GM18519 (cell line): ENCODE data around the gene LRRC8E.
"Not testable (repeated sequence)": the region's sequence is repeated elsewhere in the genome, so short reads cannot be mapped to it uniquely, and the experiment has no call there.

Experiments
- ATAC-seq: cut with Tn5 transposase; IDR thresholded peaks from one replicate; pipeline ENCODE4 v1.9.1; 2021; ENCODE audit warnings: mild to moderate bottlenecking, moderate library complexity; ENCODE audit not compliant: unreplicated experiment, low FRiP score

LRRC8E gene

DNA sequence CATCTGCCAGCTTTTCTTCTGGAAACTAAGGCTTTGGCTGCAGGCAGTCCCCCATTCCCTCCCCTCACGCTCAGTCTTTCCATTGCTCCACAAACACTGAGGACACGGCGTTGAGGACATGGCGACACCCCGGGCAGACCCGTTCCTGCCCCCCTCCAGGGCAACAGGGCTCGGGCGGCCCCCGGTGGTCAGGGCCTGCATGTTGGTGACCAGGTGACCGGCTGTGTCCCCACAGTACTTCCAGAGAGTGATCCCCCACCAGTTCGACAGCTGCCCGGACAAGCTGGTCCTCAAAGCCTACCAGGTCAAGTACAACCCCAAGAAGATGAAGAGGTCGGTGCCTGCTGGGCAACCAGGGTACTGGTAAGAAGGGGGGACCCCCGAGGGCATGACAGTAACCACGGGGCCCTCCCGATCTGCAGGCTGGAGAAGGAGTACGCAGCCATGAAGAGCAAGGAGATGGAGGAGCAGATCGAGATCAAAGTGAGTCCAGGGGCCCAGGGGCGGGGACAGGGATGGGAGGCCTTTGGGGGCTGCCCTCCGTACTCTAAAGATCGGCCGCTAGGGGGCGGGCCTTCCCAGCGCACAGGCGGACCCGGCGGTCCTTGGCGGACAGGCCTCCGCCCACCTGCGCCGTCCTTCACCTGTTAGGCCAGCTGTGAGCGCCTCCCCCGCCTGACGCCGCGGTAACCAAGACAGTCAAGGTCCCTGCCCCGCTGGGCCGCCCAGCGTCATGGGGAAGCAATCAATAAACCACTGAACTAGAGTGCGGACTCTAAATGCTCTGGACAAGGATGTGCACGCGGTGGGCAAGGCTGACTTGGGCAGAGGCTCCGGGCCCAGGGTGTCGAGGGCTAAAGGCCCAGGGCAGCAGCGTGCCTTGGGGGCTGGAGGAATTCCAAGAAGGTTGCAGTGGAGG, 35.2 kb upstream of the LRRC8E start:
- no peak for ATAC-seq

GRCh38 chr19:7853770-7854128, 34.6 kb upstream of the LRRC8E start:
- no peak for ATAC-seq

GRCh38 chr19:7855426-7856108, 32.7 kb upstream of the LRRC8E start:
- ATAC-seq: no peak

DNA sequence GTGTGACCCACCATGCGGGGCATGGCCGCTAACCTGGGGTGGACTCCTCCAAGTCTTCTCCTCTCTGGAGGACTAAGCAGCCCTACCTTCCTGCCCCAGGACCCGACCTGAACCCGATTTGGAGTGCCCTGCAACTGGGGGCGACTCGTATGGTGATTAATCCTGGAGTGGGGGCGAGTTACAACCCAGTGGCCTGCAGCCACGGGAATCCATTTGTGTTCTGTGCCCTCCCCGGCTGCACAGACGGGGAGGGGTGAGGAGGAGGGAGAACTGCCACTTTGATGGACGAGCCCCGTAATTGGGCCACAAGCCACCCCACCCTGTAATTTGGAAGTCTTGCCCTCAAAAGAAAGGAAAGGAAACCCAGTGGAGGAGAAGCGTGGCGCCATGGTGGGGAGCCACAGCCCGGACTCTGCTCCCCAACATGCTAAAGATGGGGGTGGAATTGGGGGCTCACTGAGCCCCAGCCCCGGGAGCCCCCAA, 32.2 kb upstream of the LRRC8E start:
- ATAC-seq: no peak

- ATAC-seq: no peak
These were observed 31.3 kb upstream of the LRRC8E start for GRCh38 chr19:7856679-7857663.

- no peak for ATAC-seq
These were observed 30.6 kb upstream of the LRRC8E start for GRCh38 chr19:7857727-7858108.

GRCh38 chr19:7858109-7858770, 30.1 kb upstream of the LRRC8E start:
- no peak for ATAC-seq

DNA sequence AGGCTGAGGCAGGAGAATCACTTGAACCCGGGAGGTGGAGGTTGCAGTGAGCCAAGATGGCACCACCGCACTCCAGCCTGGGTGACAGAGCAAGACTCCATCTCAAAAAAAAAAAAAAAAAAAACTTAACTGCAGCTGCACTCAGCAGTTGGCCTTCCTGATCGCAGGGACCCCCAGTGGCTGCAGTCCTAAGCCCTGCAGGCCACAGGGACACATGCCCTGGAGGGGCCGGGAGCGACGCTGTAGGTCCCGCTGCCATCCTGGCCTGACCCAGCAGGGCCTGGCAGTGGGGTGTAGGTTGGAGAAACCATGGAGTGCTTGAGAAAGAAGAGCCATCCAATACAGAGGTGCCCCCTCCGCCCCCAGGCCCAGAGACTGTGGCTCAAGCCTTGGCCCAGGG, 29.2 kb upstream of the LRRC8E start:
- ATAC-seq: not testable (repeated sequence)

DNA sequence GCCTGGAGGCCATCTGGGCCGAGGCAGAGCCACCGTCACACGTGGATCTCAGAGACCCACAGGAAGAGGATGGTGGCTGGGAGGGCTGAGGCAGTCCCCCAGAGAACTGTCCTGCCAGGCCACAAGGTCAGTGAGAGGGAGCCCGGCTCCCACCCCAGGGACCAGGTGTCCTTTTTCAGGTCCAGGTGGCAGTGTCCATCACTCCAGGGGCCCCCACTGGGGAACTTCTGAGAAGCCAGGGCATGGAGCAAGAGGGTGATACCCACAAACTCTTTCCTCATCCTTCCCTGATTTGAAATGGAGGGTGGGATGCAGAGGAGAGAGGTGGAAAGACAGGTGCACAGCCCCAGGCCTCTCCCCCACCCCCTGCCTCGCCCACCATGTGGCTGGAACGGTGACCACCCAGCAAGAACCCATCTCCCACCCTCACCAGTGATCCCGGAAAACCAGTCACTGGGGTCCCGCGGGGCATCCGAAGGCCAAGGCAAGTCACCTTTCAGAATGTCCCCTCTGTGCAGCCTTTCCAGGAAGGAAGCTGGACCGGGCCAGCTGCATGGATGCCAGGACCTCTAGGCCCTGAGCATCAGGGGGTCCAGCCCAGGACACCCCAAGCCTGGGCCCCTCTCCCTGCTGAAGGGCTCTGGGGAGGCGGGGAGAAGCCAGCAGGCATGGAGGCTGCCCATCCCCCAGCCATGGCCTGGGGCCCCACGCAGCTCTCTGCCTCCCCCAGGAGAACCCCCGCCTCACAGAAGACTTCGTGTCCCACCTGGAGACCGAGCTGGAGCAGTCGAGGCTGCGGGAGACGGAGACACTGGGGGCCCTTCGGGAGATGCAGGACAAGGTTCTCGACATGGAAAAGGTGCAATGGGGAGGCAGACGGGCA, 28.2 kb upstream of the LRRC8E start:
- ATAC-seq: no peak

DNA sequence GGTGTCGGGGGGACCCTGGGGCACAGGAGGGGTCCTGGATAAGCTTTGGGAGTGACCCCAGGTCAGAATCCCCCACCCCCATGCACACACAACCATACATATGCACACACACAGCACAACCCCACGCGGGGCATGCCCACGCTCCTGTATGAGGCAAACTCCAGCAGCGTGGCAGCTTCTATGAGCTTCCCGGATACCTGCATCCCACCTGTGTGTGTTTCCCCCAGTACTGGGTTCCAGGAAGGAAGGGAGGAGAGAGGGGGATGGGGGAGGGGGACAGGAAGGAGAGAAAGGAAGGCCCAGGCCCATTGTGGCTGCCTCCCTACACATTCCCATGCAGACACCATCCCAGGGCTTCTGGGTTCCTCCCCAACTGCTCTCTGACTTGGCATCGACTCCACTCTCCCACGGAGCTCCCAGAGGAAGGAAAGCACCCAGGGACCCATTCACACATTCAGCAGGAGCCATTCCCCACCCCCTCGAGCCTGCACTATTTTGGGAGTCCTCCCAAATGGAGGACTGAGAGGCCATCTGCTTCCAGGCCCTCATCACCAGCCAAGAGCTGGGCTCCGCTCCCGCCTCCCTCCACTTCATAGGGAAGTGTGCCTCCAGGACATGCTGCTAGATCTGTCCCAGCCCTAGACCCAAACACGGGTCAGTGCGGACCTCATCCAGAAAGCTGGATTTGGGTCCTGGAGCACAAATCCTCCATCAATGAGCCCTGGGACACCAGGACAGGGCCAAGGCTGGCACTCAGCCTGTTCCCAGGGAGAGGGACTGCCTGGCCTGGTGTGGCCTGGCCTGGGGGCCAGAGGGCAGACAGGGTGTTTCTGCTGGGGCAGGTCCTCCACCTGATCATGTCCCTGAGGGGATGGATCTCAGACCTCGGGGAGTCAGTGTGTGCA, 27.3 kb upstream of the LRRC8E start:
- no peak for ATAC-seq

DNA sequence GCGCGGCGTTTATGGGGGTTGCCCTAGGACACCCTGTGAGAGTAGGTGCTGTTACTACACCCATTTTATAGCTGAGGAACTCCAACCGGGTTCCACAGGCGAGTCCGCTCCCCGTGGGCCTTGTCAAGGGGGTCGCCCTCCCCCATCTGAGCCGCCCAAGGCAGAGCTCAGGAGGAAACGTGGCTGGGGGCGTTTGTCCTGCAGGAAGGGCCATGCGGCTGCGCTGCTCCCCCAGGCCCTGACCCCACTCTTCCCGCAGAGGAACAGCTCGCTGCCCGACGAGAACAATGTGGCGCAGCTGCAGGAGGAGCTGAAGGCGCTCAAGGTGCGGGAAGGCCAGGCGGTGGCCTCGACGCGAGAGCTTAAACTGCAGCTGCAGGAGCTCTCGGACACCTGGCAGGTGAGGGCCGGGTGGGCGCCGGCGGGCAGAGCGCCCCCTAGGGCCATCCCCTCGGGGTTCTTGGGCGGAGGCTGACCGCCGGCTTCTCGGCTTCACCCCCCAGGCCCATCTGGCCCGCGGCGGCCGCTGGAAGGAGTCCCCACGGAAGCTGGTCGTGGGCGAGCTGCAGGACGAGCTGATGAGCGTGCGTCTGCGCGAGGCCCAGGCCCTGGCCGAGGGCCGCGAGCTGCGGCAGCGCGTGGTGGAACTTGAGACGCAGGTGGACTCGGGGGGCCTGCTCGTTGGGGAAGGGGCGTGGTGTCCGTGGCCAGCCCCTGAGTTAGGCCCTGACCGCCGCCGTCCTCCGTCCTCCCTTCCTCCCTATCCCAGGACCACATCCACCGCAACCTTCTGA, 26.5 kb upstream of the LRRC8E start:
- ATAC-seq: no peak

DNA sequence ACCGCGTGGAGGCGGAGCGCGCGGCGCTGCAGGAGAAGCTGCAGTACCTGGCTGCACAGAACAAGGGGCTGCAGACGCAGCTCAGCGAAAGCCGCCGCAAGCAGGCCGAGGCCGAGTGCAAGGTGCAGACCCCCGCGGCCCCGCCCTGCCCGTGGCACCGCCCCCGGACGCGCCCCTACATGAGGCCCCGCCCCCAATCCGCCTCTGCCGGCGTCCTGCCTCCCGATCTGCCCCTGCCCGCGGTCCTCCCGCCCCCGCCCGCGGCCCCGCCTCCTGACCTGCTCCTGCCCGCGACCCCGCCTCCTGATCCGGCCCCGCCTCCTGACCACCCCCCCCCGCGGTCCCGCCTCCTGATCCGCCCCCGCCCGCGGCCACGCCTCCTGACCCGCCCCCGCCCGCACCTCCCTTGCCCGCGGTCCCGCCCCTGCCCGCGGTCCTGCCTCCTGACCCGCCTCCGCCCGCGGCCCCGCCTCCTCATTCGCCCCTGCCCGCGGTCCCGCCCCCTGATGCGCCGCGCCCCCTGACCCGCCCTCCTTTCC, 25.8 kb upstream of the LRRC8E start:
- ATAC-seq: no peak

- ATAC-seq: no peak
These were observed 24.9 kb upstream of the LRRC8E start for GRCh38 chr19:7863157-7863970.

DNA sequence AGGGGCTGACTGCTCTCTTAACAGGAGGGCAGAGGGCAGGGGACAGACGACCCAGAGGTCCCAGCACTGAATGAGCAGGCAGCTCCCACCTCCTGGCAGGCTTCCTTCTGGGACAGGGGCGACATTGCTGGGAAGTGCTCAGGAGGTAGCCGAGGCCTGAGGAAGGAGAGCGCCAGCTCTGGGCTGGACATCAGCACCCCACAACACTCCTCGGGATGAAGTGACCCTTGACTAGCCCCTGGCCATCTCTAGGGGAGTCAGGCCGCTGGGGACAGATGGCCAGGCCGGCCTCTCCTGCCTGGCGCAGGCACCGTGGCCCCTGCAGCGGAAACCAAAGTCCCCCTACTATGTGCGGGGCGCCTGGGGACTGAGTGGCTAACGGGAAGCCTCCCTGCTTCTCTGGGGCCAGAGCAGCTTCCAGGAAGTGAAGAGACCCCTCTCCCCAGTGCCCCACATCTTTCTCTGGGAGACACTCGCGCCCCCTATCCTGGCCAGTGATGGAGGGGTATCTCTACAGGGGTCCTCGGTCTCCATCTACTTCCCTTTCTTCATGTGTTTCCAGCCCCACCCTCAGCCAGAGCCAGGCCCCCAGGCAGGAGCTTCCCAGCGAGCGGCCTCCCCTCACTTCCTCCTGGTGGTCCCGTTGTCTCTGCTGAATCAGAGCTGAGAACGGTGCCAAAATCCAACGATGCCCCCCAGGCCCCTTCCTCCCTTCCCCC, 24.2 kb upstream of the LRRC8E start:
- ATAC-seq: no peak

GRCh38 chr19:7864690-7865074, 23.6 kb upstream of the LRRC8E start:
- no peak for ATAC-seq
